ENCODE results near the gene TMEM266.
"Not testable (repeated sequence)": the region's sequence is repeated elsewhere in the genome, so short reads cannot be mapped to it uniquely, and the experiment has no call there.

The TMEM266 gene, protein sequence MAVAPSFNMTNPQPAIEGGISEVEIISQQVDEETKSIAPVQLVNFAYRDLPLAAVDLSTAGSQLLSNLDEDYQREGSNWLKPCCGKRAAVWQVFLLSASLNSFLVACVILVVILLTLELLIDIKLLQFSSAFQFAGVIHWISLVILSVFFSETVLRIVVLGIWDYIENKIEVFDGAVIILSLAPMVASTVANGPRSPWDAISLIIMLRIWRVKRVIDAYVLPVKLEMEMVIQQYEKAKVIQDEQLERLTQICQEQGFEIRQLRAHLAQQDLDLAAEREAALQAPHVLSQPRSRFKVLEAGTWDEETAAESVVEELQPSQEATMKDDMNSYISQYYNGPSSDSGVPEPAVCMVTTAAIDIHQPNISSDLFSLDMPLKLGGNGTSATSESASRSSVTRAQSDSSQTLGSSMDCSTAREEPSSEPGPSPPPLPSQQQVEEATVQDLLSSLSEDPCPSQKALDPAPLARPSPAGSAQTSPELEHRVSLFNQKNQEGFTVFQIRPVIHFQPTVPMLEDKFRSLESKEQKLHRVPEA

DNA sequence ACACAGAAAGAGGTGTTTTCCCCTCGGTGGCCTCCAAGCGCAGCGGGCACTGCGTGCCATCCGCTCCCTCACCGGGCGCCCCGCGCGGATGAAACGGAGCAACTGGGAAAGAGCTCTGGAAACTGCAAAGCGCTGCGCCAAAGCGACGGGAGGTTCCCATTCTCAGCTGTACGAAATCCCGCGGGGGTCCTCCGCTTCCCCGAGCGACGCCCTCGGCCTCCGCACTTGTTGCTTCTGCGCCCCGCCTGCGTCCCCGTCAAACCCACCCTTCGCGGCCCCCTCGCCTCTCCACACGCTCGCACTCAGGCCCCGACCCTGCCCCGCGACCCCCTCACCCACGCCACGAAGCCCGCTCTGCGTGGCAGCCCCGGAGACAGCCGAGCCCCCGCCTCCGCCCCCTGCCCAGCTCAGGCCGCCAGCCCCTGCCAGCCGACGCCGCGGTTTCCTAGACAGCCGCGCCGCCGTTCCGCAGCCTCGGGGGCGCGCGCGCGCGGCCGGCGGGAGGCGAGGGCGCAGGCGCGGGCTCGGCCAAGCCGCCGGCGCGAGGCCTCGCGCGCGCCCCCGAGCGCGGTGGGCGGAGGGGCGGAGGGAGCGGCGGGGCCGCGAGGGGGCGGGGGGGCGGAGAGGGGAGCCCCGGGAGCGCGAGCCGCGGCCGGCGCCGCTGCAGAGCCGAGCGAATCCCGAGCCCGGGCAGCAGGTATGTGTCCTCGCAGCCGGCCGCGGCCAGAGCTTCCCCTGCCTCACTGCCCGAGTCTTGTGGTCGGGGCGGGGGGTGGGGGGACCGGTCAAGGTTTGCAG, at the start of gene TMEM266:
TMEM266 (plus strand) TSS at position 666 of the 798 bp plus-strand sequence. CDS start 74,279 bp downstream, outside the sequence.
- peak; percentile 28 for DNase-seq

DNA sequence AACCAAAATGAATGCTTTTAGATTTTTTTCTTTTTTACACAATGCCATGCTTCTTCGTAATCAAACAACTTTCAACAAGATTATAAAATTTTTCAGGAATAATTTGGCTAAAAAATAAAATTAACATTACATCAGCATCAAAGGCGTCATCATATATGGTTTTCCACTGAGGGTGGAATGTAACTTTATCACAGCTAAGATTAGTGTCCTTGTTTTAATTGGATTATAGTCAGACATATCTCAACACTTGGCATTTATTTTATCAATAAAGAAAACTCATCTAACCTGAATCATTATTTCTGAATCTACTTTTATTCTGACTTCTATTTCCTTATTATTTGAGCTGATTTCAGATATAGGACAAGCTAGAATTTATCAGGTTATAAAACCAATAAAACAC, 49.2 kb upstream of the TMEM266 start:
- no peak for DNase-seq

DNA sequence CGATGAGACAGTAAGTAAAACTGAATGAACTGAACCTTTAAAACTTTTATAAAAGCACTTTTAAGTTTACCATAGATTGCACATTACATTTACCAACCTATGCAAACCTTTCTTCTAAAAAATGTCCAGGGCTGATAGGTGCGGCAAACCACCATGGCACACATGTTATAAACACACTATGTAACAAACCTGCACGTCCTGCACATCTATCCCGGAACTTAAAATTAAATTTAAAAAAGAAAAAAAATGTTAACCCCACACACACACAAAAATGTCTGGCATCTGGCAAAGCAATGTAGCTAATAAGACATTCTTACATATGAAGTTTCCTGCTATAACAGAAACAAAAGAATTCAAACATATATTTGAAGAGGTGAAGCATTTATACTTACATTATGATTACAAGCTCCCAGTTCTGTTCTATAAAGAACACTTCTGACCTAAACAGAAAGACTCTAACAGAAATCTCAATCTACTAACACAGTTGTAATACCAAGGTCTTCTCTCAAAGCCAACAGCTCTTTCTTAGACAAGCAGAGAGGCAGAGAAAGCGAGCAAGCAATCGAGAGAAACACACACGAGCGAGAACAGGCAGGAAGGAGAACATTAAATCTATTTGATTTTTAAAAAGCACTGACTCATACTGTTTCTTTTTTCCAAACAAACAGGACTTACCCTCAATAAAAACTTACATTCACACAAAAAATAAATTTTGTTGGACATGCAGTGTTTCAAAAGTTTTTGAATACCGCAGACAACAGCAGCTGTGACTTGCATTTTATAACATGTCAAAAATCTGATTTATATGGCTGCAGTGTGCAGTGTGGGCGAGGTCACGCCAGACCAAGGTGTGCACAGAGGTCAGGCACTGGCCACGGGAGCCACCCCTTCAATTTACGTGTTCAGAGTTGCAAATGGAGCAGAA, 47.9 kb upstream of the TMEM266 start, which contains the start of gene NRG4:
NRG4 (minus strand) TSS at position 798 of the 925 bp plus-strand sequence. CDS start 1,194 bp downstream, outside the sequence.
- no peak for DNase-seq

DNA sequence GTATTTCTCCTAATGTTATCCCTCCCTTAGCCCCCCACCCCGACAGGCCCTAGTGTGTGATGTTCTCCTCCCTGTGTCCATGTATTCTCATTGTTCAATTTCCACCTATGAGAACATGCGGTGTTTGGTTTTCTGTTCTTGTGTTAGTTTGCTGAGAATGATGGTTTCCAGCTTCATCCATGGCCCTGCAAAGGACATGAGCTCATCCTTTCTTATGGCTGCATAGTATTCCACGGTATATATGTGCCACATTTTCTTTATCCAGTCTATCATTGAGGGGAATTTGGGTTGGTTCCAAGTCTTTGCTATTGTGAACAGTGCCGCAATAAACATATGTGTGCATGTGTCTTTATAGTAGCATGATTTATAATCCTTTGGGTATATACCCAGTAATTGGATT, 46.3 kb upstream of the TMEM266 start:
- not testable (repeated sequence) for DNase-seq

DNA sequence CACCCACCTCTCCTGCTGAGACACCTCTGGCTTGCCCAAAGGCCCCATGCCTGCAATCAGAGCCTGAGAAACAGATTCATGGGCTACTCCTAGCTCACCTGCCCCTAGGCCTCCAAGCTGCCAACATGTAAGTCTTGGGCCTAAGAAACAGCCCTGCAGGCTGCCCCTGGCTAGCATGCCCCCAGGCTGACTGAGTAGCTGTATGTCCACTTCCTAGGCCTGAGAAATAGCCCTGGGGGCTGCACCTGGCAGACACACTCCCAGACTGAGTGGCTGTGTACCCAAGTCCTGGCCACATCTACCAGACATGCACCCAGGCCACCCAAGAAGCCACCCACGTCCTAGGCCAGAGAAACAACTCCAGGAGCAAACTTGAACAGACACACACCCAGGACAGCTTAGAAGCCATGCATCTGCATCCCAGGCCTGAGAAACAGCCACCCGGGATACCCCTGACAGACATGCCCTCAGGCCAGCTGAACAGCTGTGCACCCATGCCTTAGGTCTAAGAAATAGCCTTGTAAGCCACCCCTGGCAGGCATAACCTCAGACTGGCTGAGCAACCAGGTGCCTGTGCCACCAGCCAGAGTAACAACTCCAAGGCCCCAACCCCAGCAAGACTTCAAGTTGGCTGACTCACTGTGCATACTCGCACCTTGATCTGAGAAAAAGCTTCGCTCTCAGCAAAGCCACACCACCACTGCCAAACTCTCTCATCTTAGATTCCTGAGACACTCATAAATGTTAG, 35.6 kb upstream of the TMEM266 start:
- DNase-seq, result no peak

DNA sequence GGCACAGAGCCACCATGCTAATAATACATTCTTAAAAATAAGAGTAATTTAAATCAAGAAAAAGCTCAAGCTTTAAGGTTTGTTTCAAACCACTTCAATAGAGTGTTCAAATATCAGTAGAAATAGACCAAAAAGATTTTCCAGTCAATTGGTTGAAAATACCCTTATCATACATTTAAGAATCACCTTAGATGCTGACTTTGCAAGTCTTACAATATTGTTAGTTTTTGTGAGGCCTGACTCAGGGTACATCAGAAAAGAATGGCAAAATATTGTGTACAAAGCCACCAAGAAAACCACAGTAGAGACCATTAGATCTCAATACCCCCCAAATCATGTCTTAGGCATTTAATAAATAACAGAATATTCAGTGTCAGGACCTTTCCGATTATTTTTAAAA, 27.7 kb upstream of the TMEM266 start:
- no peak for DNase-seq

DNA sequence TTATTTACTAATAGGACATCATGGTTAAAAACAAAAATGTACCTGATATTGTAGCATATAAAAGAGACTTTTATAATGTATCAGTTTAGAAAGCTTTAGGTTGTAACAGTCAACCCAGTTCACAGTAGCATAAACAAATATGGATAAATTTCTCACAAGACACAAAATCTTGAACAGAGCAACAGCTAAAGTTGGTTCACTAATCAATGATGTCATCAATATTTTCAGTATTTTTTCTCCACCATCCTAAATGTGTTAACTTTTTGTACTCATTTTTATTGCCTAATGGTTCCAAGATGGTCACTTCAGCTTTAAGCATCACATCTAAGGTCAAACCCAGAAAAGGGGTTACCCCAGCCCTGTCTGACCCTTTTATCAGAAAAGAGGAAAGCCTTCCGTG, 26.3 kb upstream of the TMEM266 start:
- DNase-seq, result no peak

DNA sequence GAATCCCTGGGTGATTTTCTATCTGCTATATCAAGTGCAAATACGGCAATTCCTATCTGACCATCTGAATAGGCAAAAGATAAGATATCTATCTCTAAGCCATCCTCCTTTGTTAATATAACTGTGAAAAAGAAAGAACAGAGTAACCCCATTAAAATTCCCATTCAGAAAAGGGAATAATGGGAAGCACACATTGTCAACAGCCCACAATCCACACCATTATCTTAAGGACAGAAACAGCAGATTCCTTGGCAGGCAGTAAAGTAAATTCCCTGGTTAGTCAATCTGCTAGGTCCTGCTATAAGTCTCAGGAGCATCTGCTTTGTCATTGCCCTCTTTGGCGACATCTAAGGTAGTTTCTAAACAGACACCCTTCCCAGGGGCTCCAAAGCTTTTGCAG, 25.7 kb upstream of the TMEM266 start:
- no peak for DNase-seq

DNA sequence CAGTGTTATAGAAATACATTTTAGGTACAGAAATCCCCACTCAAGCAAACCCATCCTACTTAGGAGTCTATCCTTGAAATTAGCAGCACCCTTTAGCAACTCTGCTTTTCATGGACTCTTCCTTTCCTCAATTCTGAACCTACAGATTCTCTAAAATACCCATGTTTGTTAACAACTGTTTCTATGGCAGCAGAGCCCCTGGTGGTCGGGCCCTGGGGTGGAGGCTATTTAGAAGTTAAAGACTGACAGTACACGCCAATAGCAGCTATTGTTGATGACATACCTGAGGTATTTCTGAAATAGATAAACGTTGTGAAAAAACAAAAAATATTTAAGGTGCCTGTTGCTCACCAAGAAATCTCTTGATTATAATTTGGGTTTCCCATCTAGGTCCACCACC, 24.2 kb upstream of the TMEM266 start:
- DNase-seq, result no peak

DNA sequence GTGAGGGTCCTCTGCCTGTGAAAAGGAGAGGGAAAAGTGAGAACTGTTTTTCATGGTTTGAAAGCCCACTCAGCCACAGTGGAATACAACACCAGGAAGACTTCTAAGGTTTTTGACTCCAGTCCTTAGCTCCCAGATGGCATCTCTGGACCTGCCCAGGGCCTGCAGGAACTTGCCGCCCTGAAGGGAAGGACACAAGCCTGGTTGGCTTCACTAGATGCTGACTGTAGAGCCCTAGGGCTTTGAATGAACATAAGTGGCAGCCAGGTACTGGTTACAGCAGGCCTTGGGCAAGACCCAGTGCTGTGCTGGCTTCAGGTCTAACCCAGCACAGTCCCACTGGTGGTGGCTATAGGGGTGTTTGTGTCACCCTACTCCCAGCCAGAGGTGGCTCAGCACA, 21.3 kb upstream of the TMEM266 start:
- DNase-seq, result no peak

DNA sequence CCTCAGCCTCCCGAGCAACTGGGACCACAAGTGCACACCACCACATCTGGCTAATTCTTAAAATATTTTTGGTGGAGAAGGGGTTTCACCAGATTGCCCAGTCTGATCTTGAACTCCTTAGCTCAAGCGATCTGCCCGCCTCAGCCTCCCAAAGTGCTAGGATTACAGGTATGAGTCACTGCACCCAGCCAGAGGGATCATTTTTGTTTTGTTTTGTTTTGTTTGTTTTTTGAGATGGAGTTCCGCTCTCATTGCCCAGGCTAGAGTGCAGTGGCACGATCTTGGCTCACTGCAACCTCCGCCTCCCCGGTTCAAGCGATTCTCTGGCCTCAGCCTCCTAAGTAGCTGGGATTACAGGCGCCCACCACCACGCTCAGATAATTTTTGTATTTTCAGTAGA, 5.6 kb upstream of the TMEM266 start:
- DNase-seq, result not testable (repeated sequence)

DNA sequence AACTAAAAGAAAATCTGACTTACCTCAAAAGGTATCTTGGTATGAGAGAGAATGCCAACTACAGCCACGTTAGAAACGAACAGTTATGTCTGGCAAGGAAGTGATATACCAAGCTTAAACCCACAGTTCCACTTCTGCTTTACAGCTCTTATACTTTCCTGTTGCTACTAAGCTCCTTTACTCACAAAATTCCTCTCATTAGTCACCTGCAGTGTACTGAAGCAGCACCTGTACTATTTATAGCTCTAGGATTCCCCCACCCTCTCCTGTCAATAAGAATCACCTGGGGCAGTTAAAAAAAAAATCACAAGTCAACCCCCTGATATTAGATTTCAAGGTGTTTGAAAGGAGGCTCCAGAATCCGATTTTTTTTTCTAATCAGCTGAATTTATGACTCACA, 2.9 kb upstream of the TMEM266 start:
- no peak for DNase-seq

DNA sequence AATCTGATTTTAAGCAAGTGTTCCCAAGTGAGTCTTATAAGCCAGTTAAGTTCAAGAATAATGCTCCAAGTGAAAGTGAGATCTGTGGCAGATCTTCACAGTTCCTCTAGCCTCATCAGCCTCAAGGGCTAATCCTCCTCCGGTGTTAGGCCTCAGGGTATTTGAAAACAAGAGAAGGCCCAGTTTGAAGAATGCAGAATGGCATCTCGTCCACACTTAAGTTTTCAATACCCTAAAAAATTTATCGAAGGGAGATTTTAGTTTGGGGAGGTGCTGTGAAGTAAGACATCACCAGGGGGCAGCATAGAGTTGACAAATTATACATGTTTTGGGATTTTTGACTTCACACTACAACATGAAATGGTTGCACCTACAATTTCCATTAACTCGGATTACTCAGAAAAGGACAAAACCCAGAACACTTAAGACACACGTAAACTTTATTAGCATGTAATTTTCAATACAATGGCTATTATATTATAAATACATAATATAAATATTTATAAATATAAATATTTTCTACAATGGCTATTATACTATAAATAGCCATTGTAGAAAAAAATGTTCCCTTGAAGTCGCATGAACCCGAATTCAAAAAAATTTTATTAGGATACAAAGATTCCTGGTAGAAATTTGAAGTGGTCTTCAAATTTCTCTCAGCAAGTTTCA, 2.3 kb upstream of the TMEM266 start:
- DNase-seq, result peak; percentile 61

DNA sequence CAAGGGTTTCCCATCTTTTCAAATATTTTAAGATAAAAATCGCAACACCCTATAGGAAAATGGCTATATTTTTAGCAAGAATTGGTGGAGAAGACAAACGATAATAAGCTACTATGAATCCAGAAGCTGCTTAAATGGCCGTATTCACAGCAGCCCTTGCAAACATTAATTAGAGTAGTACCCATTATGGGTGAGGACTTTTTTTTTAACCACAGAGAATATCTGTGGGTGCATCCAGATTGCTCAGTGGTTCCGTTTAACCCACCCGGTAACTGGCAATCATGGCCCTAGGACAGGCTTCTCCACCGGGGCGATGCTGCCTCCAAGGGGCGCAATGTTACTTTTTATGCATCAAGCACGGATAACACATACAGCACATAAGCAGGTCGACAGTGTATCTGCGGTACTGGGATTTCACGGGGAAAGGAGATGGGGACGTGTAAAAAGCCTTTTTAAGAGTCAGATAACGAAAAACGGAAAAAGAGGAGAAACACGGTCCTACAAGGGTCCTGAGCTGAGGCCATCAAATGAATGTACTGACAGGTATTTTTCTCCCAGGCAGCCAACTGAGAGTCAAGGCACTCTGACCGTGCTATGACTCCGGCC, 968 bp upstream of the TMEM266 start:
- peak; percentile 42 for DNase-seq

DNA sequence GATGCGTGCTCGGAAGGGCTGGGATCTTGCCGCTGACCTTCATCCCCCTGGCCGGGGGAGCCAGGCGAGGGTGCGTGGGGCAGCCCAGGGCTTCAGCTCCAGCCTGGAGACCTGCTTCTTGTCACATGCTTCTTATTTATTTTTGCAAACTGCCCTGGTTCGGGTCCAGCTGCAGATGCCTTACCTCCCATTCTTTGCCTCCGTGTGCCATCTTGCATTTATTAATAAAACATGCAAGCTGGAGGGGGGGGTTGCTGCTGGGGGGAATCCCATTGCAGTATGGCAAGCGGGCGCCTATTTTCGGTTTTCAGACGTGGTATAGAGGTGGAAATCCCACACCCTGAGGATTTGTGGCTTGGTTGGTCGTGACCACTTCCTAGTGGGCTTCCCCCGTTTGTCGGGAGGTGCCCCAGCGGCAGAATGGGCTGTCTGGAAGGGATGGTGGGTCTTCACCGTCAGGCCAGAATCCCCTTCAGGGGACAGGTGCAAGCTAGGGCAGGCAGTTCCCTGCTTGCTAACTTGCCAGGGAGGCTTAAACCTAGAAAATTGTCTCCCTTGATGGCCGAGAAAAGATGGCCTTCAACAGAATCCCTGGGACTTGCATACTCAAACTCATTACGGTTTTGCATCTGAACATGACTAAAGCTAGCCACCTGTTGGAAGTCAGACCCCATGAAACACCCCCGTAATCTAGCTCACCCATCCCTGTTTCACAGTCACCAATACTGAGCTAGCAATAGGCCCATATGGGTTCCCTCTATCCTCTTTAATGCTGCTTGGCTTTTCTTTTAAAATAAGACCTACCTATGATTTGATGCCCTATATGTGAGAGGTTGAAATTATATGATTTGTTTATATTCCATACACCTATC, 569 bp downstream of the TMEM266 start:
- peak; percentile 33 for DNase-seq

DNA sequence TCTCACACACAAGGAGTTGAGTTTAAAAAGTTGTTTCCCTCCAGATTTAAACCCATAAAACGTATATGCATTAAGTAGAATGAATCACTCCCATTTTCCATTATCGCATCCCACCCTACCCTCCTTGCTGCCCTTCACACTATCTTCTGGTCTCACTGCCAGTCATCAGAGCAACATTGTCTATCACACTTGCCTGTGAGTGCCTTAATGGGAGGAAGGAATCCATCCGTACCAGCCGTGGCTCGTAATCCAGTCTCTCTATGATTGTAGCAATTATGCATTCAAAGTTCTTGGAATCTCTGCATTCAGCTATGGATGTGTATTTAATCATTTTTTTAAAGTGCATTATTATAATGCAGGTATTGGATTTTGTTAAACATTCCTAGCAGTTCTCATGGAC, 1.9 kb downstream of the TMEM266 start:
- DNase-seq, result no peak

DNA sequence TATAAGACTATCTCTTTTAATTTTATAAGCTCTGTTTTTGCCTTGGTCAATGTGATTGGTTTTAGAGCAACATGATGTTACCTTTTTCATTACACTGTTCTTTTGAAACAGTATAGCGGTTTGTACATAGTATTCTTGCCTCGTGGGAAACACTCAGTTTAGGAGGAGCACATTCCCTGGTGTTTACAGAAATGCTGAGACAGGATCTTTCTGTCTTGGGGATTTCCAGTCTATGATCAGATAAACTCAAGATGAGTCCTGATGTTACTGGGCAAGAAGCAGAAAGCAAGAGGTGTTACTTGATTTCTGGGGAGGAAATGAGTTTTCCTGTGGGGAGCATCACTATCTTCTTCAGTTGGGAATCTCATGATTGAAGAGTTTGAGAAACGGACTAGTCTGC, 2.5 kb downstream of the TMEM266 start:
- no peak for DNase-seq

DNA sequence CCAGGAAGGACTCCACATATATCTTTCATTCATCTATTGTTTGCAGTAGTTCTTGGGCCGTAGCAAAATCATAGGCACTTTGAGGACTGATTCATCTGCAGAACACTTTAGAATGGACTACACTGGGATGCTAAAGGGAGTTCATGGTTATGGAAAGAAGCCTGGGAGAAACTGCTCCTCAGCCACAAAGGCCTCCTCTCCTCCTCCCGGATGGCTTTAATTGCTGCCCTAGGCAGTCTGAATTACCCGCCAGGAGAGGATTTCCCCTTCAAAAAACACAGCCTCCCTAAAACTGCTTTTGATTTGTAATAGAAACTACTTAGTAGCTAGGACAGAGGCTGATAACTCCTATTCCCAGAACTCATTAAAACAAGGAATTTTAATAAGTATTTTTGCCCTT, 4.6 kb downstream of the TMEM266 start:
- DNase-seq, result no peak

DNA sequence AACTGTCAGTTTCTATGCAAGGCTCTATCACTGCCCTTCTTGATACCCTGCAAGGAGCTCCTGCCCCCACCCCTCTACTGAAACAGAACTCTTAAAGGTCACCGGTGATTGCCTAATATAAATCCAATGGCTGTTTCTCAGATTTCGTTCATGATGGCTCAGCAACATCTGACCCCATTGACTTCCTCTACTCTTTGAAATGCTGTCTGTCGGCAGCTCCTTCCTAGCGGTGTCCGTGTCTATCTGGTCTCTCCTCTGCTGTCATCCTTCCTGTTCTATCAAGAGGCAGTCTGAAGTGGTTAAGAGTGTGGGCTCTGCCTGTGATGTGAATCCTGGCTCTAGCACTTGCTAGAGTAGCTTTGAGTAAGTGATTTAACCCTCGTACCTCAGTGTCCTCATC, 5.5 kb downstream of the TMEM266 start:
- DNase-seq, result peak; percentile 7

DNA sequence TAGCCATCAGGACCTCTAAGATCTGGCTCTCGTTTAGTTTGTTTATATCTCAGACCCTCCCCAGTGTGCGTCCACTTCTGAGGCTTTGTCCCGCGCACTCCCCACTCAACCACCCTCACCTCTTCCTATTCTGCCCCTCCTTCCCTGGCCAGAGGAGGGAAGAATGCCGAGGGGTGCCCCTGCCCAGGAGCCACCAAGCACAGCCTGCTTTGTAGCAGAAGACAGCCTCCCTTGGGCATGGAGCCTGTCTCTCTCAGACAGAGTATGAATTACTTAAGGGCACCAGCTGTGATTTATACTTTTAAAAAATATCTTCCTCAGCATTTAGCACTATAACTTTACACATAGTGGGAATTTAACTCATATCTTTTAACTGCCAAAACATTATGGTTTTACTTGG, 6.0 kb downstream of the TMEM266 start:
- no peak for DNase-seq

Data from activated CD4-positive, alpha-beta T cell treated with anti-CD3 and anti-CD28 coated beads for 48 hours (primary cell).